GM10266 (cell line): ENCODE results near the gene SH3YL1.
A peak's percentile ranks its signal among the peaks of the same experiment; 100 is the strongest.

Source experiments
- DNase-seq: peaks from one replicate; pipeline ENCODE4 v3.0.0; 2012; ENCODE audit errors: extremely low spot score
- CTCF ChIP-seq: IDR thresholded peaks from 2 replicates; pipeline ENCODE4 v1.5.1; 2012; ENCODE audit warnings: mild to moderate bottlenecking, low read depth; ENCODE audit not compliant: control insufficient read depth, insufficient read depth; ENCODE audit errors: missing control alignments

Gene SH3YL1

GRCh38 chr2:263774-264492, at the start of gene SH3YL1:
Gene SH3YL1, minus strand, starts transcription at chr2:264032. Its CDS starts 48 bp downstream, at chr2:263984.
- no peak for TF ChIP-seq CTCF
- peak; percentile 60 for DNase-seq

GRCh38 chr2:310994-311393, 47.2 kb upstream of the SH3YL1 start:
- DNase-seq: no peak
- no peak for TF ChIP-seq CTCF

- no peak for TF ChIP-seq CTCF
- DNase-seq: no peak
These were observed 46.2 kb upstream of the SH3YL1 start for GRCh38 chr2:309954-310510.

- TF ChIP-seq CTCF: no peak
- no peak for DNase-seq
These were observed 45.5 kb upstream of the SH3YL1 start for GRCh38 chr2:309148-309953.

- DNase-seq: no peak
- TF ChIP-seq CTCF: no peak
These were observed 41.5 kb upstream of the SH3YL1 start for GRCh38 chr2:305366-305765.

- no peak for TF ChIP-seq CTCF
- no peak for DNase-seq
These were observed 32.5 kb upstream of the SH3YL1 start for GRCh38 chr2:296354-296753.
